K562 (cell line): ENCODE measurements around the gene OBP2A. TPM values are rescaled to one million over a fixed set of nuclear protein-coding genes. Genes with fewer than 3 reads are reported as not detected.

ENCODE experiments used
- ATAC-seq: fragments of 200-7000 bp; cut with Tn5 transposase; 3 replicates; pipeline ENCODE4 v1.9.1; 2020; ENCODE audit warnings: moderate library complexity
- BruUV-seq: library from RNA; stranded (reverse); fragments of 400-500 nt; replicated peaks from 2 replicates; lab custom pipeline; 2021; lab: Mats Ljungman, UMichigan
- CTCF ChIA-PET: fragments of 300-600 bp; formaldehyde crosslinking; extraction: SDS; loops from one replicate; lab custom pipeline; 2021; ENCODE audit warnings: low intra/inter-chr PET ratio; lab: Yijun Ruan, JAX
- POLR2A ChIA-PET: fragments of 300-600, 350-650 bp; sonication (Branson Sonifier 250); formaldehyde crosslinking; extraction: SDS; loops from one replicate; lab custom pipeline; 2021; ENCODE audit warnings: antibody characterized with exemption, inconsistent platforms; lab: Yijun Ruan, JAX
- DNase-seq, 4 experiments: peaks; one replicate each; pipeline versions ENCODE4 v3.0.0 to v3.0.0-alpha.2; 2011 to 2018; ENCODE audit warnings: low spot score in 3 of 4, mixed read lengths in 3 of 4; ENCODE audit errors: extremely low read depth in 1 of 4
- FAIRE-seq: peaks from 2 replicates; lab custom pipeline; 2011; peaks lifted over from hg19 to GRCh38; lab: Jason Lieb, UNC
- H2AFZ ChIP-seq: 2 replicates; pipeline ENCODE4 v1.6.0; 2011; ENCODE audit warnings: low read depth, low read length, control low read depth, inconsistent platforms
- H3K27ac ChIP-seq: fragments of 200-600 bp; 3 replicates; pipeline ENCODE4 v1.8.0; 2011; ENCODE audit warnings: low read depth, mild to moderate bottlenecking, control low read depth, inconsistent platforms, low read length, moderate library complexity, mixed read lengths; ENCODE audit errors: extremely low read depth
- H3K27me3 ChIP-seq, 2 experiments: fragments of 300-600 bp in 1 of 2; 2 replicates in 1 of 2; 3 replicates in 1 of 2; pipeline versions ENCODE4 v1.6.0 to v1.8.0; 2011; ENCODE audit warnings: inconsistent platforms in 2 of 2, low read length in 2 of 2, mild to moderate bottlenecking in 1 of 2, mixed read lengths in 1 of 2, moderate library complexity in 1 of 2; ENCODE audit not compliant: control insufficient read depth in 2 of 2, insufficient read depth in 2 of 2
- H3K36me3 ChIP-seq: fragments of 300-600 bp; 3 replicates; pipeline ENCODE4 v1.8.0; 2011; ENCODE audit warnings: mild to moderate bottlenecking, low read length, inconsistent platforms; ENCODE audit not compliant: control insufficient read depth, insufficient read depth
- H3K4me1 ChIP-seq, 2 experiments: fragments of 200-600 bp in 1 of 2; replicated peaks in 1 of 2; 2 replicates in 1 of 2; 3 replicates in 1 of 2; pipeline versions ENCODE4 v1.5.1 to v1.8.0; 2011; ENCODE audit warnings: inconsistent platforms in 2 of 2, low read length in 2 of 2, mild to moderate bottlenecking in 1 of 2, mixed read lengths in 1 of 2, moderate library complexity in 1 of 2; ENCODE audit not compliant: control insufficient read depth in 2 of 2, insufficient read depth in 2 of 2
- H3K4me2 ChIP-seq: 2 replicates; pipeline ENCODE4 v1.6.1; 2011; ENCODE audit warnings: low read length, control low read depth, inconsistent platforms, mixed read lengths; ENCODE audit not compliant: insufficient read depth
- H3K4me3 ChIP-seq: fragments of 200-600 bp; sonication (generic), shearing (Covaris generic); 2 replicates; pipeline ENCODE4 v1.5.1; 2016; ENCODE audit warnings: control low read depth, inconsistent platforms
- H3K79me2 ChIP-seq: fragments of 200-600 bp; 3 replicates; pipeline ENCODE4 v1.8.0; 2011; ENCODE audit warnings: low read length, inconsistent platforms; ENCODE audit not compliant: control insufficient read depth, insufficient read depth
- H3K9ac ChIP-seq, 2 experiments: 2 replicates each; pipeline versions ENCODE4 v1.6.0 to v1.6.1; 2011; ENCODE audit warnings: low read depth in 2 of 2, low read length in 2 of 2, control low read depth in 1 of 2, inconsistent platforms in 1 of 2, mild to moderate bottlenecking in 1 of 2, mixed read lengths in 1 of 2; ENCODE audit not compliant: insufficient read depth in 1 of 2
- H3K9me1 ChIP-seq: one replicate; pipeline ENCODE4 v1.6.0; 2011; ENCODE audit warnings: inconsistent platforms, mild to moderate bottlenecking, low read length, moderate library complexity; ENCODE audit not compliant: control insufficient read depth, insufficient read depth
- H3K9me3 ChIP-seq: replicated peaks from 2 replicates; pipeline ENCODE4 v1.5.1; 2011; ENCODE audit warnings: low read depth, low read length, inconsistent platforms; ENCODE audit not compliant: control insufficient read depth, insufficient read depth
- H4K20me1 ChIP-seq: replicated peaks from 2 replicates; pipeline ENCODE4 v1.6.1; 2011; ENCODE audit warnings: low read length, inconsistent platforms, mixed read lengths; ENCODE audit not compliant: control insufficient read depth, insufficient read depth
- ARNT ChIP-seq, 2 experiments: fragments of 450-650 bp; IDR thresholded peaks; 2 replicates each; pipeline ENCODE4 v1.6.1; 2016; ENCODE audit warnings: mild to moderate bottlenecking in 1 of 2
- BDP1 ChIP-seq: IDR thresholded peaks from 3 replicates; pipeline ENCODE4 v1.6.1; 2011; ENCODE audit not compliant: insufficient read length, insufficient read depth
- BRF2 ChIP-seq: IDR thresholded peaks from 3 replicates; pipeline ENCODE4 v1.6.1; 2011; ENCODE audit warnings: borderline replicate concordance, mild to moderate bottlenecking; ENCODE audit not compliant: insufficient read length, insufficient read depth
- ELK3 ChIP-seq: fragments of 450-650 bp; formaldehyde crosslinking; IDR thresholded peaks from 2 replicates; pipeline ENCODE4 v1.4.0; 2020; ENCODE audit warnings: mild to moderate bottlenecking
- HIVEP1 ChIP-seq: fragments of 250-450 bp; sonication (Bioruptor Pico); IDR thresholded peaks from 2 replicates; pipeline ENCODE4 v1.4.0; 2020; ENCODE audit warnings: mild to moderate bottlenecking
- KDM2B ChIP-seq: fragments of 250-450 bp; sonication (Bioruptor Pico); IDR thresholded peaks from 2 replicates; pipeline ENCODE4 v1.8.0; 2021; ENCODE audit warnings: mild to moderate bottlenecking, moderate library complexity
- MCM3 ChIP-seq: fragments of 450-650 bp; IDR thresholded peaks from 2 replicates; pipeline ENCODE4 v1.6.1; 2016
- SAP30 ChIP-seq: fragments of 200-600 bp; sonication (generic); IDR thresholded peaks from 2 replicates; pipeline ENCODE4 v1.6.1; 2012; ENCODE audit warnings: borderline replicate concordance, low read depth, mild to moderate bottlenecking, moderate library complexity, low read length, control low read depth, inconsistent platforms; ENCODE audit not compliant: insufficient read depth, poor library complexity, severe bottlenecking
- TBL1XR1 ChIP-seq, 2 experiments: IDR thresholded peaks; 2 replicates each; pipeline ENCODE4 v1.6.1; 2012; ENCODE audit warnings: improper control_type of control experiment in 2 of 2, low read length in 2 of 2, mild to moderate bottlenecking in 1 of 2
- TFE3 ChIP-seq: fragments of 450-650 bp; formaldehyde crosslinking; IDR thresholded peaks from 2 replicates; pipeline ENCODE4 v1.4.0; 2020; ENCODE audit warnings: mild to moderate bottlenecking, mixed read lengths
- ZKSCAN3 ChIP-seq: fragments of 250-450 bp; sonication (Bioruptor Pico); IDR thresholded peaks from 2 replicates; pipeline ENCODE4 v1.4.0; 2020
- ZNF583 ChIP-seq: fragments of 250-450 bp; sonication (Bioruptor Pico); IDR thresholded peaks from 2 replicates; pipeline ENCODE4 v1.4.0; 2020
- ZNF76 ChIP-seq: fragments of 250-450 bp; sonication (Bioruptor Pico); IDR thresholded peaks from 2 replicates; pipeline ENCODE4 v1.4.0; 2020; ENCODE audit warnings: mild to moderate bottlenecking, moderate library complexity, borderline replicate concordance
- ZNF766 ChIP-seq: fragments of 200-800 bp; sonication (Bioruptor generic); conservative IDR thresholded peaks from 2 replicates; pipeline ENCODE4 v1.6.1; 2016; ENCODE audit warnings: missing genetic modification characterization, missing compliant biosample characterization
- WGBS: fragments of 100-300 bp; shearing (Covaris generic); methylation state at CpG from one replicate; pipeline ENCODE4 v1.1.6; 2016; ENCODE audit warnings: low coverage, mixed read lengths; ENCODE audit not compliant: insufficient coverage; ENCODE audit errors: missing lambda C conversion rate; 5-methylcytosine and 5-hydroxymethylcytosine counted together
- in situ Hi-C: fragments of 300-500 bp; cut with MboI; formaldehyde crosslinking; loops from 4 replicates; pipeline ENCODE4 v1.15.0; 2018; ENCODE audit warnings: inconsistent platforms, mixed read lengths
- intact Hi-C: fragments of 100-400 bp; cut with micrococcal nuclease; formaldehyde crosslinking; loops from 2 replicates; pipeline ENCODE4 v1.14.2; 2022
- polyA plus RNA-seq, 8 experiments: library from polyadenylated mRNA; depleted of rRNA in 4 of 8; stranded (reverse) in 5 of 8; unstranded in 3 of 8; fragments of >200 nt; fragmentation: Nextera tagmentation in 2 of 8; fragmentation: Illumina TruSeq in 1 of 8; extraction: Ambion mirVana in 2 of 8; extraction: Trizol in 1 of 8; gene quantifications; 2 replicates each; pipeline versions ENCODE4 v1.2.1 to v1.2.3, GENCODE V29; 2011 to 2014; ENCODE audit warnings: inconsistent platforms in 1 of 8, missing spikeins in 1 of 8
- total RNA-seq, 7 experiments: library from RNA; depleted of rRNA in 6 of 7; stranded (reverse); fragments of >200 nt in 6 of 7; fragmentation: Illumina TruSeq in 2 of 7; extraction: Trizol in 2 of 7; gene quantifications; 2 replicates each; pipeline versions ENCODE4 v1.2.1 to v1.2.3, GENCODE V29; 2011 to 2021; ENCODE audit warnings: low replicate concordance in 1 of 7

Gene OBP2A
- total and polyA plus RNA-seq, 9 of the 15 experiments (the other 6 are each of a cell fraction or from before 2014, with no cell fraction given), result not detected

DNA sequence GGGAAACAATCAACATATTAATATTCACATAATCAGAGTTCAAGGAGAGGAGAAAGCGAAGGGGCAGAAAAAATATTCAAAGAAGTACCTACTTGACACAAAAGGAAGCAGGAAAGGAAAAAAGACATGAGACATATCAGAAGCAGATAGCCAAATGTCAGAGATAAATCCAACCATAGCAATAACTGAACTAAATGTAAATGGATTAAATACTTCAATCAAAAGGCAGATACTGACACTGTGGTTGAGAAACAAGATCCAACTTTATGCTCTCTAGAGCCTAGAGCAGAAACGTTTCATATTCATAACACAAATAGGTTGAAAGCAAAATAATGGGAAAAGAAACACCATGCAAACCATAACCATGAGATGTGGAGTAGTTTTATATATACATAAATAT is 36.5 kb upstream of the OBP2A start (continued):
- no peak for TF ChIP-seq TFE3 (CRISPR knock-in tag)
- TF ChIP-seq SAP30, result no peak

DNA sequence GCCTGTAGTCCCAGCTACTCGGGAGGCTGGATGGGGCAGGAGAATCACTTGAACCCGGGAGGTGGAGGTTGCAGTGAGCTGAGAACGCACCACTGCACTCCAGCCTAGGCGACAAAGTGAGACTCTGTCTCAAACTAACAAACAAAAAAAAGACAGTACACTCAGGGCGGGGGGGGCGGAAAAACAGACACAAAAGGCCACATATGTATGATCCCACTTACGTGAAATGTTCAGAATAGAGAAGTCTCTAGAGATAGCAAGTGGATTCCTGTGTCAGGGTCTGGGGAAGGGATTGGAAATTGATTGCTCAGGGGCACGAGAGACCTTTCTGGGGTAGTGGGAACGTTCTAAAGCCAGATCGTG is 33.7 kb upstream of the OBP2A start:
- BruUV-seq, result no TSS peak
- CTCF ChIA-PET, result no interaction called here

More for the DNA sequence above, 33.7 kb upstream of the OBP2A start:
- Histone ChIP-seq H3K79me2 (no peaks in the 10 kb centered on the region), H3K4me3 (no peak overlapping the region), H3K27ac (peak overlapping the region; percentile 19; the same call in 1 of the 3 replicates), H3K4me2 (peak overlapping the region; percentile 19; the same call in 1 of the 2 replicates), H3K9me3 (no peaks in the 10 kb centered on the region), H3K27me3 (no peaks in the 10 kb centered on the region), H2AFZ (peak overlapping the region; percentile 80), H3K4me1 (peaks cover 23 to 25% of the 10 kb centered on the region in 2 experiments), H4K20me1 (no peaks in the 10 kb centered on the region), H3K9ac (no peak overlapping the region), H3K9me1 (no peaks in the 10 kb centered on the region), H3K36me3 (no peaks in the 10 kb centered on the region)
- TF ChIP-seq ARNT (IDR thresholded peaks at IDR 0.05) (no peak), HIVEP1 (CRISPR knock-in tag) (no peak), TBL1XR1 (IDR thresholded peaks at IDR 0.05; ENCODE audit: low read length in 2 of 2) (no peak), ELK3 (CRISPR knock-in tag) (no peak), MCM3 (no peak), BDP1 (no peak), KDM2B (no peak), ZKSCAN3 (CRISPR knock-in tag) (no peak), BRF2 (no peak), ZNF76 (CRISPR knock-in tag) (no peak), ZNF583 (CRISPR knock-in tag) (no peak), ZNF766 (CRISPR knock-in tag) (no peak)
- in situ Hi-C loops (no loop called here), intact Hi-C loops (no loop called here)
- WGBS, result 67% methylated on average over 9 of the region's 10 CpGs
- POLR2A ChIA-PET, result no interaction called here
- no peak for DNase-seq
- FAIRE-seq, result no peak
- ATAC-seq, result no peak; the same call in 2 of the 3 replicates
